ENCODE measurements around the gene BCAS1.

BCAS1 gene

GRCh38 chr20:53920647-53921245 is 149.6 kb downstream of the BCAS1 start:
- no peak for DNase-seq

DNA sequence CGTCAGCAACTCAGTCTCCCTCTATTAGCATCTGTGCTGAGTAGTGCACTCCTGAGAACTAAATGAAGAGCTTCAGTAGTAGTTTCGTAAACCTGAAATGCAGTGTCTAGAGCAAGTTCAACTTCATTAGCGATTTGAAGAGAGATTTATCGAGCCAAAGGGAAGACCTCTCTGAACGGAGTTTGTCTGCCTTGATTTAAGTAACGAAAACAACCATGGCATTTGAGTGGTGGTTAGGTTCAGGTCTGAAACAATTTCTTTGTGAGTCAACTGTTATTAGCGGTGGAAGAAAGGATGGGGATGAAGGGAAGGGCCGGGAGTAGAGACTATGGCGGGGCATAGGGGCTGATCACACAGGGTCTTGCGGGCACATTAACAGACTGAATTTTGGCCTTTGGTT is 150.5 kb downstream of the BCAS1 start:
- no peak for DNase-seq

DNA sequence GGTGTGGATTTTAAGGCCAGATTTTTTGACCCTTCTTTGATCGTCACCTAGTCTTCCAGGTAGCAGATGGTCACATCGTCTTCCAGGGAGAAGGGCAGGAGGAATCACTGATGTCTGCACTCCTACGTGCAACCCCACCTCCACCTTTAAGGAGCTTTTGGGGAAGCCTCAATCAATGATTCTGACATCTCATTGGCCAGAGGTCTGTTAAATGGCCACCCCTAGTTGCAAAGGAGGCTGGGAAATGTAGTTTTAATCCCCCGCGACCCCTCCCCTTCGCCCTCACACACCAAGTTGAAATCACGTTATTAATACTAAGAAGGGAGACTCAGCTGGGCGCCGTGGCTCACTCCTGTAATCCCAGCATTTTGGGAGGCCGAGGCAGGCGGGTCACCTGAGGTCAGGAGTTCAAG is 151.4 kb downstream of the BCAS1 start:
- DNase-seq = peak; percentile 30

DNA sequence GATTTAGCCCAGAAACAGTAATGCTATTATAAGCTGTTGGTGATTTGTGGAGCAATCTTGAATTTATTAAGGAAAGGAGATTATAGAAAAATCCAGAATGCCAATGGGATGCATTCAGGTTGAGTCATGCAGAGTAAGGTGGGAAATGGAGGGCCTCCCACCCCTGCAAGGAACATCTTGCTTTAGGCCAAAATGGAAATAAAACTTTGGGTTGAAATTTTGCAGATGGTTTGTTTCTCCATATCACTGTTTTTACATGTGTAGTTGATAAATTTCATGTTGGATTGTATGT is 152.4 kb downstream of the BCAS1 start:
- DNase-seq = no peak

GRCh38 chr20:53917145-53918019 is 153.0 kb downstream of the BCAS1 start:
- DNase-seq = peak; percentile 48

- DNase-seq = no peak
Observed at GRCh38 chr20:53916173-53916512, 154.3 kb downstream of the BCAS1 start.

- peak; percentile 94 for DNase-seq
Observed at GRCh38 chr20:53915446-53916172, 154.8 kb downstream of the BCAS1 start.

DNA sequence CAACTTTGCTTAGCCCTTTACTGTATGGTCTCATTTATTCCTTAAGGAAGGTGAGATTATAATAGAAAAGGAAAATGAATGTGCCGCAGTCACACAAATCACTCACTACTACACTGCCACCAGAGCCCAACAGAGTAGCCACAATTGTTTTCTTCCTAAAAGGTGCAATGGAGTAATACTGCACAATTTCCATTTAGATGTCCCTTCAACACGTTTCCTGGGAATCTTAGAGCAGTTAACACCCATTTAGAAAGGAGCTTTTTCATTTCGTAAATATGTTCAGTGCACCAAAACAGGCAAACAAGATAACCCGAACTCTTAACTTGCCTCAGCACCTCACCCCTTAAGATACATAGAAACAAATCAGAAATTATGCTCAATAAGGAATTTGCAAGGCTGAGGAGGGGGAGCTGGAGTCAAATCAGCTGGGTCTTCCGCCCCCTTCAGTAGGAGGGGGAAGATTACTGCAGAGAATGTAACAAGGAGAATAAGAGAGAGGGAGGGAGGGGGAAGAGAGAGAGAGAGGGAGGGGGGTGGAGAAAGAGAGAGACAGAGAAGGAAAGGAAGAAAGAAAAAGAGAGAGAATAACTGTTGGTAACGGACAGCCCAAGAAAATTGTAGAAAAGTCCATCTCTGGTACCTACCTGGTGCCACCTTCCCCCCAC is 155.5 kb downstream of the BCAS1 start:
- DNase-seq = no peak

- DNase-seq = no peak
Observed at GRCh38 chr20:53914091-53914780, 156.2 kb downstream of the BCAS1 start.

- DNase-seq = no peak
Observed at GRCh38 chr20:53911301-53911700, 159.1 kb downstream of the BCAS1 start.

DNA sequence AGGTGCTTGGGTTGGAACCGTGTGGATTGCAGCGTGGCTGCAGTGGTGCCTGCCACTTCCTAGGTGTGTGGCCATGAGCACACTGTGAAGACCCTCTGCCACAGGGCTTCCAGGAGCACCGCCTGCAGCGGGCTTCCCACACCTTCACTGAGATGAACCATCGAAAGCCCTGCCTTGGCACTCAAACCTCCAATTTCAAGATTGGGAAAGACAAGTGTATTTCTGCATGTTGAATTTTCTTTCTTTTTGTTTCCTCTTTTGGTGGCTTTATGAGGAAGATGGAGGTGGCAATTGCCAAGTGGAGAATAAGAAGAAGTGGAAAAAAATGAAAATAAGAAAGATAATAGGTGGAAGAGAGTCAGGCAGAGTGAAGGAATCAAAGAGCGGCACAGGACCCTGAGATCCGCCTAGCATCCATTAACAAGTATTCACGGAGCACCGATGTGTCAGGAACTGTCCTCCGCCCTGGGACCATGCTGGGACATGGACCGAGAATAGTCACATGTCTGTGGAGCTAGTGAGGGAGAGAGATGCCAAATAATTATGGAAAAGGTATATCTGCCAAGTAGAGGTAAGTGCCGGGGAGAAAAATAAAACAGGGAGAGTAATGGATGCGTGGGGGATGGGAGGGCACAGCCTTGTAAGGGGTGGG is 159.9 kb downstream of the BCAS1 start:
- DNase-seq = no peak

- no peak for DNase-seq
Observed at GRCh38 chr20:53907968-53908751, 162.2 kb downstream of the BCAS1 start.

DNA sequence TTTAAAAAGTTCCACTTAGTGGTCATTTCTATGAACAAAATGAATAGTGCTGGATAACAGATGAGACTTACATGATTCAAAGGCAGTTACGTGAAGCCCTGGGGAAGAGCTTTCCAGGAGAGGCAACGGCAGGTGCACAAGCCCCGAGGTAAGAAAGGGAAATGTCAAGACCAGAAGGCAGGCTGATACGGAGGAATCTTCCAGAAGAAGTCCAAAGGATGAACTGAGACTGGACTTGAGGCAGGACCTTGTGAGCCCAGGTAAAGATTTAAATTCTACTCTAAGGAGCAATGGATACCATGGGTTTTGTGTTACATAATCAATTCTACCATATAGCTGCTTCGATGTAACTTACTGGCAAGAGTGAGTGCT is 164.6 kb downstream of the BCAS1 start:
- DNase-seq = no peak

- no peak for DNase-seq
Observed at GRCh38 chr20:53905019-53905819, 165.2 kb downstream of the BCAS1 start.

DNA sequence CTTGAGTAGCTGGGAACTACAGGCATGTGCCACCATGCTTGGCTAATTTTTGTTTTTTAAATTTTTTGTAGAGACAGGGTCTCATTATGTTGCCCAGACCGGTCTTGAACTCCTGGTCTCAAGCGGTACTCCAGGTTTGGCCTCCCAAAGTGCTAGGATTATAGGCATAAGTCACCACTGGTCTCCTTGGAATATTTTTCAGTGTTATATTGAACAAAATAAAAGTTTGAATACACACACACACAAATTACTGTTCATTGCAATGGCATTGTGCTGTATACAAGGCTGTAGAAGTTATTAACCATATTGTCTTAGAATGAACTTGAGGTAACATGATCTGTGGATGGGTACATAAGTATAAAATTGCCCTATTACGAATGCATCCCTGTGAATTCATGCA is 166.1 kb downstream of the BCAS1 start:
- DNase-seq = no peak

DNA sequence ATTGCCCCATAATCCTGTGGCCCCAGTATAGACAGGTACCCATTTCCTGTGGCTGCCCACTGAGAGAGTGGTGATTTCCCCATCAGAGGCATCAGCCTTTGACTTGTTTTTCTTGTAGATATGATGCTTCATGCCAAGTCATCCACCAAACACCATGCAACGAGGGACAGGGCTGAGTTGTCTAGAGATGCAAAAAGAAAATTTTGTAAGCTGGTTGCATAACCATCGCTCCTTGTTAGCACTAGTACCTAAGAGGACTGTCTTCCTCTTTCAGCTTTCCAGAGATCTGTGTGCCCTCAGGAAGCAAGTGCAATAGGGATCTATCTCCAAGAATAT is 166.8 kb downstream of the BCAS1 start:
- DNase-seq = no peak

DNA sequence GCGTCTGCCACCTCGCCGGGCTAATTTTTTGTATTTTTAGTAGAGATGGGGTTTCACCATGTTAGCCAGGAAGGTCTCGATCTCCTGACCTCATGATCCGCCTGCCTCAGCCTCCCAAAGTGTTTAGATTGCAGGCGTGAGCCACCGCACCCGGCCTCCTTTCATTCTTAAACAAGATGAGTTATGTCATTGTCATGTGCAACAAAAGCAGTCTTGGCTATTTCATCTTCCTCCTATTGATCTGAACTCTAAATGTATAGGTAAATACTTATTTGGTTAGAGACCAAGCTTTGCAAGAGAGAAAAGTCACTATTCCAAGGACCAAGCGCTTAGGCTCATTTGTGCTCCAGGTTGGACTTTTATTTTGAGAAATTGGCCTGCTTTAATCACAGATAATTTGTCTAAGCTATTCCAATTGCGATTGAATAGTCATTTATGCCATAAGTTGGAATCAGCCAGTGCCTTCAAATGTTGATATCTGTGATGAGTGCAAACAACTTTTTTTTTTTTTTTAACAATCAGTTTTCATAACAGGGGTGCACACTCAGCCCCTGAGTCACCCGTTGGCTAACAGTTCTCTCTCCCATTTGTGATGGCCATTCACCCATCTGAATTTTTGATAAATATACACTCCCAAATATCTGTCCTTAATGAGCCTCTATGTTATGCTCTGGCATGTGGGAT is 167.3 kb downstream of the BCAS1 start:
- DNase-seq = no peak

- no peak for DNase-seq
Observed at GRCh38 chr20:53901497-53902096, 168.8 kb downstream of the BCAS1 start.

DNA sequence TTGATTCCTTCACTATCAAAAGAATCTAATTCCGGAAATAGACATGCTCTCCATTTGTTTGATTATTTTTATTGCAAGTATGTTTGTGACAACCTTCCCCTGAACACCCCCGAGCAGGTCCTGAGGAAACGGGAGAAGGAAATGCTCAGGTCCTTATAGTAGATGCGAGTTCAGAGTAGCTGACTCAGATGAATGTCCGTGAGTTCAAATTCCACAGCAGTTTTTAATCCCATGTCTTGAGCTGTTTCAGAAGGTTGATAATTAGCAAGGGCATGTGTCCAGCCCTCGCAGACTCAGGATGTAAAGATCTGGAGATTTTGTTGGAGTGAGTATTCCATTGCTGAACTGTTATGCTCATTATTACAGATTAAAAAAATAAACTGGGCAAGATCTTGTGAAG is 169.3 kb downstream of the BCAS1 start:
- DNase-seq = no peak
